ENCODE measurements around the gene LGALS12.
"Not testable (repeated sequence)": the region's sequence is repeated elsewhere in the genome, so short reads cannot be mapped to it uniquely, and the experiment has no call there.

LGALS12 gene

DNA sequence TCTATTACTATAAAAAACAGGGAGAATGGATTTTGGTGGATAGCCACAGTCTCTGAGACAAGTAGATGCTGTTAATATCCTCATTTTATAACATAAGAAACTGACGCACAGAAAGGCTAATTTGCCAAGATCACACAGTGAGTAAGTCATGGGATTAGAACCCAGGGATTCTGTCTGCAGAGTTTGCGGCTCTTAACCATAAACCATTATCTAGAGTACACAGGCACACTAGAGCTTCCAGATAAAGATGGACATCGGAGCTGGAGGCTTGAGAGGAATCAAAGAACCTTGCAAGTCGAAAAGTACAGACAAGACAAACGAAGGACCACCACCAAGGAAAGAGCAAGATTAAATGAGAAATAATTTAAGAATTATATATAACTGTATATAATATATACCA lies 11.3 kb downstream of the LGALS12 start:
- TF ChIP-seq, protein P1, sequence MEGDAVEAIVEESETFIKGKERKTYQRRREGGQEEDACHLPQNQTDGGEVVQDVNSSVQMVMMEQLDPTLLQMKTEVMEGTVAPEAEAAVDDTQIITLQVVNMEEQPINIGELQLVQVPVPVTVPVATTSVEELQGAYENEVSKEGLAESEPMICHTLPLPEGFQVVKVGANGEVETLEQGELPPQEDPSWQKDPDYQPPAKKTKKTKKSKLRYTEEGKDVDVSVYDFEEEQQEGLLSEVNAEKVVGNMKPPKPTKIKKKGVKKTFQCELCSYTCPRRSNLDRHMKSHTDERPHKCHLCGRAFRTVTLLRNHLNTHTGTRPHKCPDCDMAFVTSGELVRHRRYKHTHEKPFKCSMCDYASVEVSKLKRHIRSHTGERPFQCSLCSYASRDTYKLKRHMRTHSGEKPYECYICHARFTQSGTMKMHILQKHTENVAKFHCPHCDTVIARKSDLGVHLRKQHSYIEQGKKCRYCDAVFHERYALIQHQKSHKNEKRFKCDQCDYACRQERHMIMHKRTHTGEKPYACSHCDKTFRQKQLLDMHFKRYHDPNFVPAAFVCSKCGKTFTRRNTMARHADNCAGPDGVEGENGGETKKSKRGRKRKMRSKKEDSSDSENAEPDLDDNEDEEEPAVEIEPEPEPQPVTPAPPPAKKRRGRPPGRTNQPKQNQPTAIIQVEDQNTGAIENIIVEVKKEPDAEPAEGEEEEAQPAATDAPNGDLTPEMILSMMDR (conservative IDR thresholded peaks at IDR 0.05; ENCODE audit: control insufficient read depth, insufficient read depth, low read depth, low read length): no peak
- H3K4me3 ChIP-seq (ENCODE audit: control insufficient read depth, low read depth, low read length): no peak overlapping the region

DNA sequence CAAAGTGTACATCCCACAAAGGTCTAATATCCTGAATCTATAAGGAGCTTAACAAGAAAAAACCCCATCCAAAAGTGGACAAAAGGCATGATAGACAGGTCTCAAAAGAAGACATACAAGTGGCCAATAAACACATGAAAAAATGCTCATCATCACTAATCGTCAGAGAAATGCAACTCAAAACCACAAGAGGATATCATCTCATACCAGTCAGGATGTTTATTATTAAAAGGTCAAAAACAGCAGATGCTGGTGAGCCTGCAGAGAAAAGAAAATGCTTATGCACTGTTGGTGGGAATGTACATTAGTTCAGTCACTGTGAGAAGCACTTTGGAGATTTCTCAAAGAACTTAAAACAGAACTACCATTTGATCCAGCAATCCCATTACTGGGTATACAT lies 12.7 kb downstream of the LGALS12 start:
- no peak overlapping the region for H3K4me3 ChIP-seq (ENCODE audit: control insufficient read depth, low read depth, low read length)
- TF ChIP-seq, protein P1 (conservative IDR thresholded peaks at IDR 0.05; ENCODE audit: control insufficient read depth, insufficient read depth, low read depth, low read length): no peak

More for the DNA sequence above, 11.3 kb downstream of the LGALS12 start:
- no peak for DNase-seq (ENCODE audit: low read depth)

DNA sequence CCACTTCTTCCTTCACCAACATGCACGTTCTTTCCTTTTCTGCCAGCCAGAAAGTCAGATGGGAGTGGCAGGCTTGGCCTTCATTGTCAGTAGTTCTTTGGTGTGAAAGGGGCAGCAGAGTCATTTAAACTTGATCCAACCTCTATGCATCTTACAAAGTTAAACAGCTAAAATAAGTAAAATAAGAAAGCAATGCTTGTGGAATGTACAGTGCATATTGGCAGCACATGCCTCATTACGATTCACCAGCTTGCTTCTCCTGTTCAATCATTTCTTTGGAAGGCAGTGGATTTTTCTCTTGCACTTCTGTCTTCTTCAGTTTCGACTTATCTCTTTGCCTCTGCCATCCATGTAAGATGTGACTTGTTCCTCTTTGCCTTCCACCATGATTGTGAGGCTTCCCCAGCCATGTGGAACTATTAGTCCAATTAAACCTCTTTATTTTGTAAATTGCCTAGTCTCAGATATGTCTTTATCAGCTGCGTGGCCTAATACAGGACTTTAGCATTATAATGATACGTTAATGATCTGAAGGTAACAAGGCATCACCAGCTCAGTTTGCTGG lies 14.8 kb downstream of the LGALS12 start:
- DNase-seq (ENCODE audit: low read depth): peak; percentile 31
- TF ChIP-seq, protein P1 (conservative IDR thresholded peaks at IDR 0.05; ENCODE audit: control insufficient read depth, insufficient read depth, low read depth, low read length): no peak

More for the DNA sequence above, 12.7 kb downstream of the LGALS12 start:
- peak; percentile 76 for DNase-seq (ENCODE audit: low read depth)

DNA sequence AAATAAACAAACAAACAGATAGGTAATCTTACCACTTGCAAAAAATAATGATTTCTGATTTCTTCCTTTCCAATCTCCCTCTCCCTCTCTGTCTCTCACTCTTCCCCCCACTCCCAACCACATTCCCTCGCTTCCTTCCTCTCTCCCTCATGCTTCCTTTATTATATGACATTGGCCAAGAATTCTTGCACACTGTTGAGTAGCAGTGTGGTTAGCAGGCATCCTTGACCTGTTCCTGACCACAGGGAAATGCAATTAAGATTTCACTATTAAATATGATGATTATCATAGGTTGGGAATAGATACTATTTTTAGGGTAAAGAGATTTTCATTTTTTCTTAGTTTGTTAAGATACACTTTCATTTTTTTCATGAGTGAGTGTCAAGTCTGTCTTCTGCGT lies 16.0 kb downstream of the LGALS12 start:
- no peak overlapping the region for H3K4me3 ChIP-seq (ENCODE audit: control insufficient read depth, low read depth, low read length)
- no peak for DNase-seq (ENCODE audit: low read depth)
- TF ChIP-seq, protein P1 (conservative IDR thresholded peaks at IDR 0.05; ENCODE audit: control insufficient read depth, insufficient read depth, low read depth, low read length): no peak

More for the DNA sequence above, 14.8 kb downstream of the LGALS12 start:
- no peak overlapping the region for H3K4me3 ChIP-seq (ENCODE audit: control insufficient read depth, low read depth, low read length)

DNA sequence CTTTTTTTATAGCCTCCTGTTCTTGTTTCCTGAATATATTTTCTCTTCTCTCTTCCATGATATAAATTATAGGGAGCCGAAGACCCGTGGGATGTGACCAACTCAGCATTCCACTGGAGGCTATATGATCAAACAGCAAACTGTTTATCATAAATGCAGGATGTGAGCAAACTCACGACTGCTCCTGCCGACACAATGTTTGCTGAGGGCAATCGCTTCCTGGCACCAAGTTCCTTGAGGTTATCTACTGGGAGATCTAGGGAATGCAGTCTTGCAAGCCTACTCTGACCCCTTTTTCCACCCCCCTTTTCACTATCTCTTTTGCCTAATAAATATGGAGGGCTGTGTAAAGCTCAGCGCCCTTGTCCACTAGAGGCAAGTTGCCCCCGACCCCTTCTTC lies 17.3 kb downstream of the LGALS12 start:
- TF ChIP-seq, protein P1 (conservative IDR thresholded peaks at IDR 0.05; ENCODE audit: control insufficient read depth, insufficient read depth, low read depth, low read length): no peak
- no peak for DNase-seq (ENCODE audit: low read depth)
- no peak overlapping the region for H3K4me3 ChIP-seq (ENCODE audit: control insufficient read depth, low read depth, low read length)

DNA sequence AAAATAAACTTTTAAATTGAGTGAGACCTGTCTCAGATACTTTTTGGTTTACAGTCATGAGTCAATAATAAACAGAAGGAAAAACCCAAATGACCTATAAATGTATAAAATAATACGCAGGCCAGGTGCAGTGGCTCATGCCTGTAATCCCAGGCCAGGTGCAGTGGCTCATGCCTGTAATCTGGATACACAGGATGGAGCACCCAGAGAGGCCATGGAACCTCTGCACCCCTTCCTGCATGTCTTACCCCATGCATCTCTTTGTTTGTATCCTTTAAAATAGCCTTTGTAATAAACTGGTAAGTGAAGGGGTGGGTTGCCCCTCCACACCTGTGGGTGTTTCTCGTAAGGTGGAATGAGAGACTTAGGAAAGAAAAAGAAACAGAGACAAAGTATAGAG lies 21.8 kb downstream of the LGALS12 start:
- no peak for DNase-seq (ENCODE audit: low read depth)
- H3K4me3 ChIP-seq (ENCODE audit: control insufficient read depth, low read depth, low read length): no peak overlapping the region
- TF ChIP-seq, protein P1 (conservative IDR thresholded peaks at IDR 0.05; ENCODE audit: control insufficient read depth, insufficient read depth, low read depth, low read length): no peak

DNA sequence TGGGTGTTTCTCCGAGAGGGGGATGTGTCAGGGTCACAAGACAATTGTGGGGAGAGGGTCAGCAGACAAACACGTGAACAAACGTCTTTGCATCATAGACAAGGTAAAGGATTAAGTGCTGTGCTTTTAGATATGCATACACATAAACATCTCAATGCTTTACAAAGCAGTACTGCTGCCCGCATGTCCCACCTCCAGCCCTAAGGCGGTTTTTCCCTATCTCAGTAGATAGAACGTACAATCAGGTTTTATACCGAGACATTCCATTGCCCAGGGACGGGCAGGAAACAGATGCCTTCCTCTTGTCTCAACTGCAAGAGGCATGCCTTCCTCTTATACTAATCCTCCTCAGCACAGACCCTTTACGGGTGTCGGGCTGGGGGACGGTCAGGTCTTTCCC lies 22.3 kb downstream of the LGALS12 start:
- H3K4me3 ChIP-seq (ENCODE audit: control insufficient read depth, low read depth, low read length); DNase-seq (ENCODE audit: low read depth): not testable (repeated sequence)

DNA sequence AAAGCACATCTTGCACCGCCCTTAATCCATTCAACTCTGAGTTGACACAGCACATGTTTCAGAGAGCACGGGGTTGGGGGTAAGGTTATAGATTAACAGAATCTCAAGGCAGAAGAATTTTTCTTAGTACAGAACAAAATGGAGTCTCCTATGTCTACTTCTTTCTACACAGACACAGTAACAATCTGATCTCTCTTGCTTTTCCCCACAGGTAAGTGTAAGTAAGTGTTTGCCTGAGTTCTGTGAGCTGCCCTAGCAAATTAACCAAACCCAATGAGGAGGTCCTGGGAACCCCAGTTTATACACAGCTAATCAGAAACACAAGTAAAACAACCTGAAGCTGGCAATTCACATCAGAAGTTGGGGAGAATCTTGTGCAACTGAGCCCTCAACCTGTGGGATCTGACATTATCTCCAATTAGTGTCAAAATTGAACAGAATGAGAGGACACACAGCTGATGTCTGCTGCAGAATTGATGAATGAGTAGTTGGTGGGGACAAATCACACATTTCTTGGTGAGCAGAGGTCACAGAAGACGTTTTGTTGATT lies 22.9 kb downstream of the LGALS12 start:
- DNase-seq (ENCODE audit: low read depth); H3K4me3 ChIP-seq (ENCODE audit: control insufficient read depth, low read depth, low read length): not testable (repeated sequence)

DNA sequence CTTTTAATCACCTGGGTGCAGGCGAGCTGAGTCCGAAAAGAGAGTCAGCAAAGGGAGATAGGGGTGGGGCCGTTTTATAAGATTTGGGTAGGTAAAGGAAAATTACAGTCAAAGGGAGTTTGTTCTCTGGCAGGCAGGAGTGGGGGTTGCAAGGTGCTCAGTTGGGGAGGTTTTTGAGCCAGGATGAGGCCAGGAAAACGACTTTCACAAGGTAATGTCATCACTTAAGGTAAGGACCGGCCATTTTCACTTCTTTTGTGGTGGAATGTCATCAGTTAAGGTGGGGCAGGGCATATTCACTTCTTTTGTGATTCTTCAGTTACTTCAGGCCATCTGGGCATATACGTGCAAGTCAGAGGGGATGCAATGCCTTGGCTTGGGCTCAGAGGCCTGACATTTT lies 23.5 kb downstream of the LGALS12 start:
- DNase-seq (ENCODE audit: low read depth); H3K4me3 ChIP-seq (ENCODE audit: control insufficient read depth, low read depth, low read length): not testable (repeated sequence)

Measured in fibroblast of mammary gland (primary cell).